Tibial artery (tissue), 4 donors: ENCODE measurements around the gene EPHA6.

Experiments
- DNase-seq, 2 donors: peaks; one replicate each; pipeline ENCODE4 v3.0.0-alpha.2; 2019
- H3K27ac ChIP-seq, 2 donors: fragments of 200-600 bp; sonication (generic) in 1 of 2; 1 replicate in 1 of 2; 2 replicates in 1 of 2; pipeline ENCODE4 v1.5.1; 2018 to 2019; ENCODE audit warnings: mild to moderate bottlenecking in 1 of 2
- H3K27me3 ChIP-seq, 2 donors: fragments of 200-600 bp; sonication (generic) in 1 of 2; one replicate each; pipeline versions ENCODE4 v1.5.1 to v1.6.0; 2016 to 2019
- H3K36me3 ChIP-seq, 3 donors: fragments of 200-600 bp; sonication (generic) in 2 of 3; one replicate each; pipeline ENCODE4 v1.5.1; 2016 to 2019; ENCODE audit warnings: mild to moderate bottlenecking in 2 of 3
- H3K4me1 ChIP-seq, 4 donors: fragments of 200-600 bp; sonication (generic) in 2 of 4; 1 replicate in 3 of 4; 2 replicates in 1 of 4; pipeline ENCODE4 v1.5.1; 2016 to 2019
- H3K4me3 ChIP-seq, 2 donors: fragments of 200-600 bp; sonication (generic) in 1 of 2; 1 replicate in 1 of 2; 2 replicates in 1 of 2; pipeline ENCODE4 v1.5.1; 2018 to 2019; ENCODE audit warnings: mild to moderate bottlenecking in 2 of 2
- H3K9me3 ChIP-seq, 3 donors: fragments of 200-600 bp; sonication (generic) in 1 of 3; one replicate each; pipeline ENCODE4 v1.5.1; 2016 to 2019
- CTCF ChIP-seq, 2 experiments: fragments of 200-600 bp in 1 of 2; fragments of 450-650 bp in 1 of 2; IDR thresholded peaks; one replicate each; pipeline ENCODE4 v1.5.1; 2017 to 2019; ENCODE audit warnings: antibody characterized with exemption in 2 of 2, mild to moderate bottlenecking in 1 of 2, moderate library complexity in 1 of 2
- intact Hi-C: fragments of 100-400 bp; cut with DNase I; formaldehyde crosslinking; loops from one replicate; pipeline ENCODE4 v1.15.0; 2023; ENCODE audit warnings: low total_unique reads

The EPHA6 gene

GRCh38 chr3:97037294-97037943, 223.0 kb downstream of the EPHA6 start:
- Histone ChIP-seq H3K4me3 (no peak overlapping the region), H3K27ac (no peak overlapping the region), H3K9me3 (no peaks in the 10 kb centered on the region), H3K36me3 (no peaks in the 10 kb centered on the region), H3K4me1 (no peaks in the 10 kb centered on the region), H3K27me3 (no peaks in the 10 kb centered on the region)
- intact Hi-C loops = no loop called here
- TF ChIP-seq CTCF (IDR thresholded peaks at IDR 0.05) = no peak
- DNase-seq = no peak

GRCh38 chr3:97043411-97043810, 229.0 kb downstream of the EPHA6 start:
- no peaks in the 10 kb centered on the region for H3K36me3 ChIP-seq
- no peaks in the 10 kb centered on the region for H3K9me3 ChIP-seq
- no peaks in the 10 kb centered on the region for H3K27me3 ChIP-seq
- H3K4me3 ChIP-seq = no peak overlapping the region
- H3K4me1 ChIP-seq = no peaks in the 10 kb centered on the region
- no peak overlapping the region for H3K27ac ChIP-seq
- intact Hi-C loops = no loop called here
- no peak for TF ChIP-seq CTCF (IDR thresholded peaks at IDR 0.05)
- no peak for DNase-seq

- no peak overlapping the region for H3K4me3 ChIP-seq
- intact Hi-C loops = no loop called here
These were observed 243.0 kb downstream of the EPHA6 start for GRCh38 chr3:97057365-97057764.

GRCh38 chr3:97059168-97059567, 244.8 kb downstream of the EPHA6 start:
- H3K4me3 ChIP-seq = no peak overlapping the region
- intact Hi-C loops = no loop called here
- no peaks in the 10 kb centered on the region for H3K36me3 ChIP-seq
- H3K4me1 ChIP-seq = peaks cover 0 to under 1% (median 0%) of the 10 kb centered on the region in 4 donors
- no peak for TF ChIP-seq CTCF (IDR thresholded peaks at IDR 0.05)
- peaks cover 0 to 16% (median 0%) of the 10 kb centered on the region in 3 donors for H3K9me3 ChIP-seq
- no peaks in the 10 kb centered on the region for H3K27me3 ChIP-seq
- no peak for DNase-seq
- no peak overlapping the region for H3K27ac ChIP-seq

More at GRCh38 chr3:97057365-97057764, 243.0 kb downstream of the EPHA6 start:
- no peaks in the 10 kb centered on the region for H3K27me3 ChIP-seq
- no peak overlapping the region for H3K27ac ChIP-seq
- H3K9me3 ChIP-seq = peaks cover 0 to 13% (median 0%) of the 10 kb centered on the region in 3 donors
- H3K4me1 ChIP-seq = peaks cover 0 to 6% (median 0%) of the 10 kb centered on the region in 4 donors
- DNase-seq = no peak
- no peaks in the 10 kb centered on the region for H3K36me3 ChIP-seq
- TF ChIP-seq CTCF (IDR thresholded peaks at IDR 0.05) = no peak

- H3K36me3 ChIP-seq = no peaks in the 10 kb centered on the region
- no peak overlapping the region for H3K27ac ChIP-seq
- no peak overlapping the region for H3K4me3 ChIP-seq
- H3K9me3 ChIP-seq = peaks cover 0 to 11% (median 0%) of the 10 kb centered on the region in 3 donors
- TF ChIP-seq CTCF (IDR thresholded peaks at IDR 0.05) = no peak
- DNase-seq = no peak
- peaks cover 0 to 8% (median 0%) of the 10 kb centered on the region in 4 donors for H3K4me1 ChIP-seq
- no peaks in the 10 kb centered on the region for H3K27me3 ChIP-seq
- intact Hi-C loops = loop anchor here (10.0 kb wide), 1 partner anchor 1102 kb away; no protein-coding TSS in a partner anchor
These were observed 252.1 kb downstream of the EPHA6 start for GRCh38 chr3:97066531-97066930.
